HL-60 (cell line): ENCODE data around the gene DUSP7.

Experiments used
- DNase-seq, 2 experiments: peaks; one replicate each; pipeline ENCODE4 v3.0.0-alpha.2; 2010 to 2020; ENCODE audit warnings: low read depth in 1 of 2, low spot score in 1 of 2
- H3K27ac ChIP-seq: fragments of 250-450 bp; sonication (Bioruptor Pico); replicated peaks from 2 replicates; pipeline ENCODE4 v1.5.1; 2020; ENCODE audit warnings: mild to moderate bottlenecking, moderate library complexity
- H3K27me3 ChIP-seq: fragments of 250-450 bp; sonication (Bioruptor Pico); 2 replicates; pipeline ENCODE4 v1.5.1; 2021; ENCODE audit warnings: mild to moderate bottlenecking, moderate library complexity; ENCODE audit not compliant: insufficient read depth, poor library complexity, severe bottlenecking
- H3K4me3 ChIP-seq: replicated peaks from 2 replicates; pipeline ENCODE4 v1.5.1; 2011; ENCODE audit warnings: mild to moderate bottlenecking, control low read depth, low read length; ENCODE audit not compliant: insufficient read depth
- CTCF ChIP-seq: IDR thresholded peaks from one replicate; pipeline ENCODE4 v1.5.1; 2011; ENCODE audit warnings: low read length, control low read depth, inconsistent platforms; ENCODE audit not compliant: insufficient read depth
- GABPA ChIP-seq: IDR thresholded peaks from 2 replicates; pipeline ENCODE4 v1.6.1; 2012; ENCODE audit warnings: low read depth
- POLR2AphosphoS5 ChIP-seq: IDR thresholded peaks from 2 replicates; pipeline ENCODE4 v1.6.1; 2012; ENCODE audit warnings: low read depth
- REST ChIP-seq: IDR thresholded peaks from 2 replicates; pipeline ENCODE4 v1.6.1; 2012; ENCODE audit warnings: low read depth; ENCODE audit not compliant: insufficient replicate concordance
- SPI1 ChIP-seq: IDR thresholded peaks from 2 replicates; pipeline ENCODE4 v1.6.1; 2012; ENCODE audit warnings: low read depth, mild to moderate bottlenecking, borderline replicate concordance

The DUSP7 gene

GRCh38 chr3:52047295-52047960 lies 8.9 kb downstream of the DUSP7 start:
- Histone ChIP-seq H3K27ac (no peak overlapping the region), H3K27me3 (no peaks in the 10 kb centered on the region), H3K4me3 (no peak overlapping the region)
- TF ChIP-seq REST (no peak), SPI1 (no peak), POLR2AphosphoS5 (no peak), CTCF (no peak), GABPA (no peak)
- no peak for DNase-seq

GRCh38 chr3:52046902-52047239 lies 9.5 kb downstream of the DUSP7 start:
- TF ChIP-seq REST: no peak
- TF ChIP-seq SPI1: no peak
- TF ChIP-seq CTCF: no peak
- TF ChIP-seq GABPA: no peak
- TF ChIP-seq POLR2AphosphoS5: no peak
- no peaks in the 10 kb centered on the region for H3K27me3 ChIP-seq
- DNase-seq: no peak
- H3K4me3 ChIP-seq: no peak overlapping the region
- no peak overlapping the region for H3K27ac ChIP-seq

- no peak for DNase-seq
- H3K27me3 ChIP-seq: no peaks in the 10 kb centered on the region
- no peak for TF ChIP-seq POLR2AphosphoS5
- TF ChIP-seq GABPA: no peak
- TF ChIP-seq REST: no peak
- TF ChIP-seq CTCF: no peak
- TF ChIP-seq SPI1: no peak
- H3K27ac ChIP-seq: no peak overlapping the region
- H3K4me3 ChIP-seq: no peak overlapping the region
Measured at GRCh38 chr3:52046186-52046901, 10.0 kb downstream of the DUSP7 start.
